Panc1 (cell line): ENCODE measurements around the gene SMYD2. TPM values are rescaled to one million over a fixed set of nuclear protein-coding genes. Genes with fewer than 3 reads are reported as not detected.

ENCODE experiments used
- ATAC-seq: fragments of 200-7000 bp; cut with Tn5 transposase; 2 replicates; pipeline ENCODE4 v1.9.1; 2020; ENCODE audit warnings: mild to moderate bottlenecking, moderate library complexity
- BruUV-seq: library from RNA; stranded (reverse); fragments of 400-500 nt; replicated peaks from 2 replicates; lab custom pipeline; 2021; lab: Mats Ljungman, UMichigan
- CTCF ChIA-PET: fragments of 300-600 bp; sonication (Branson Sonifier 250); formaldehyde crosslinking; loops from one replicate; lab custom pipeline; 2022; ENCODE audit warnings: antibody characterized with exemption; lab: Charles Lee
- POLR2A ChIA-PET: fragments of 300-600 bp; sonication (Branson Sonifier 250); formaldehyde crosslinking; loops from one replicate; lab custom pipeline; 2022; ENCODE audit warnings: antibody characterized with exemption; lab: Charles Lee
- DNase-seq: peaks from one replicate; pipeline ENCODE4 v3.0.0-alpha.2; 2010; ENCODE audit warnings: low read depth, low spot score
- H3K27ac ChIP-seq: 2 replicates; pipeline ENCODE4 v1.5.1; 2011; ENCODE audit warnings: mild to moderate bottlenecking, low read length, inconsistent platforms
- H3K27me3 ChIP-seq: fragments of 200-500 bp; sonication (Bioruptor generic); 2 replicates; pipeline ENCODE4 v1.6.0; 2014; ENCODE audit warnings: low read length, inconsistent platforms; ENCODE audit not compliant: control insufficient read depth, insufficient read depth
- H3K36me3 ChIP-seq: fragments of 200-500 bp; sonication (Bioruptor generic); 2 replicates; pipeline ENCODE4 v1.5.1; 2014; ENCODE audit warnings: inconsistent platforms, mild to moderate bottlenecking, low read length, moderate library complexity; ENCODE audit not compliant: control insufficient read depth, insufficient read depth
- H3K4me1 ChIP-seq: 2 replicates; pipeline ENCODE4 v1.5.1; 2011; ENCODE audit warnings: inconsistent platforms, mild to moderate bottlenecking, low read length, moderate library complexity; ENCODE audit not compliant: control insufficient read depth, insufficient read depth
- H3K4me3 ChIP-seq, 2 experiments: 2 replicates each; pipeline ENCODE4 v1.5.1; 2011 to 2012; ENCODE audit warnings: low read depth in 2 of 2, low read length in 2 of 2, mild to moderate bottlenecking in 2 of 2, inconsistent platforms in 1 of 2, moderate library complexity in 1 of 2
- H3K9me3 ChIP-seq: fragments of 200-500 bp; sonication (Bioruptor generic); 2 replicates; pipeline ENCODE4 v1.5.1; 2014; ENCODE audit warnings: low read depth, mild to moderate bottlenecking, inconsistent platforms, low read length, moderate library complexity; ENCODE audit not compliant: control insufficient read depth, insufficient read depth
- POLR2AphosphoS5 ChIP-seq: IDR thresholded peaks from 2 replicates; pipeline ENCODE4 v1.6.1; 2012; ENCODE audit warnings: mild to moderate bottlenecking, low read depth, low read length, moderate library complexity
- REST ChIP-seq, 2 experiments: IDR thresholded peaks; 2 replicates each; pipeline ENCODE4 v1.6.1; 2011 to 2012; ENCODE audit warnings: low read depth in 2 of 2, control low read depth in 1 of 2, low read length in 1 of 2, mild to moderate bottlenecking in 1 of 2, moderate library complexity in 1 of 2; ENCODE audit not compliant: insufficient read depth in 1 of 2
- SIN3A ChIP-seq: IDR thresholded peaks from 2 replicates; pipeline ENCODE4 v1.6.1; 2012; ENCODE audit warnings: low read depth, mild to moderate bottlenecking, low read length, moderate library complexity, borderline replicate concordance; ENCODE audit not compliant: insufficient read depth
- TCF7L2 ChIP-seq: IDR thresholded peaks from 2 replicates; pipeline ENCODE4 v1.6.1; 2011; ENCODE audit warnings: mild to moderate bottlenecking, low read depth, low read length, inconsistent platforms
- in situ Hi-C: cut with HindIII; loops from 2 replicates; pipeline ENCODE4 v1.10.0; 2016; ENCODE audit warnings: low sequenced_read_pairs, low pct_unique_long_range_greater_than_20kb
- intact Hi-C: fragments of 100-400 bp; cut with micrococcal nuclease; formaldehyde crosslinking; loops from one replicate; pipeline ENCODE4 v1.10.0; 2022; ENCODE audit not compliant: unreplicated experiment
- total RNA-seq: library from RNA; stranded (reverse); gene quantifications from one replicate; pipeline ENCODE4 v1.2.1, GENCODE V29; 2021; ENCODE audit not compliant: unreplicated experiment
- TF ChIP-seq, protein P1 (sequence below): fragments of 450-650 bp; IDR thresholded peaks from 2 replicates; pipeline ENCODE4 v1.5.1; 2017; ENCODE audit warnings: mild to moderate bottlenecking

The SMYD2 gene
- total RNA-seq, 1 experiment from 2014 or later, result 31.0 TPM

DNA sequence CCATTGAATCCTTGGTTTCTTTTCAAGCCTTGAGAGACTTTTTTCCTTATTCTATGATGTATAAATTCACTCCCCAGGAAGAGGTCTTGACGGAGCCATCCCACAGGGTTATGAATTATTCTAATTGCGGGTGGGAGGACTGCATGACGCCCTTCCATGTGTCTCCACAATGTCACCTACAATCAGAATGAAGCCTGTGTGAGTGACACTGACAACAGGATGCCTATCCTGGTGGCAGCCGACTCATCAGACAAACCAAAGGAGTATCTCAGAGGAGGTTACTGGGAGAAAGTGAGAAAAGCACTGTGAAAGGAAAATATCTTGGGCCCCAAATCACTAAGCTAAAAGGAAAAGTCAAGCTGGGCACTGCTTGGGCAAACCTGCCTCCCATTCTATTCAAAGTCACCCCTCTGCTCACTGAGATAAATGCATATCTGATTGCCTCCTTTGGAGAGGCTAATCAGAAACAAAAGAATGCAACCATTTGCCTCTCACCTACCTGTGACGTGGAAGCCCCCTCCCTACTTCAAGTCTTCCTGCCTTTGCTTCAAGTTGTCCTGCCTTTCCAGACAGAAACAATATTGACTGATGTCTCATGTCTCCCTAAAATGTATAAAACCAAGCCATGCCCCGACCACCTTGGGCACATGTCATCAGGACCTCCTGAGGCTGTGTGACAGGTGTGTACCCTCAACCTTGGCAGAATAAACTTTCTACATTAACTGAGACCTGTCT is 98.4 kb downstream of the SMYD2 start:
- peak overlapping the region; percentile 6; the same call in 1 of the 2 replicates for H3K27ac ChIP-seq
- POLR2A ChIA-PET, result no interaction called here
- BruUV-seq, result no TSS peak
- H3K4me1 ChIP-seq, result peaks cover 30% of the 10 kb centered on the region
- H3K4me3 ChIP-seq, result no peak overlapping the region
- DNase-seq (no peak), ATAC-seq (no peak)
- no peak for TF ChIP-seq REST (IDR thresholded peaks at IDR 0.05; ENCODE audit: insufficient read depth in 1 of 2, low read depth in 2 of 2, low read length in 1 of 2)
- no peak for TF ChIP-seq SIN3A
- no peak for TF ChIP-seq POLR2AphosphoS5
- no peak for TF ChIP-seq TCF7L2
- TF ChIP-seq, protein P1, sequence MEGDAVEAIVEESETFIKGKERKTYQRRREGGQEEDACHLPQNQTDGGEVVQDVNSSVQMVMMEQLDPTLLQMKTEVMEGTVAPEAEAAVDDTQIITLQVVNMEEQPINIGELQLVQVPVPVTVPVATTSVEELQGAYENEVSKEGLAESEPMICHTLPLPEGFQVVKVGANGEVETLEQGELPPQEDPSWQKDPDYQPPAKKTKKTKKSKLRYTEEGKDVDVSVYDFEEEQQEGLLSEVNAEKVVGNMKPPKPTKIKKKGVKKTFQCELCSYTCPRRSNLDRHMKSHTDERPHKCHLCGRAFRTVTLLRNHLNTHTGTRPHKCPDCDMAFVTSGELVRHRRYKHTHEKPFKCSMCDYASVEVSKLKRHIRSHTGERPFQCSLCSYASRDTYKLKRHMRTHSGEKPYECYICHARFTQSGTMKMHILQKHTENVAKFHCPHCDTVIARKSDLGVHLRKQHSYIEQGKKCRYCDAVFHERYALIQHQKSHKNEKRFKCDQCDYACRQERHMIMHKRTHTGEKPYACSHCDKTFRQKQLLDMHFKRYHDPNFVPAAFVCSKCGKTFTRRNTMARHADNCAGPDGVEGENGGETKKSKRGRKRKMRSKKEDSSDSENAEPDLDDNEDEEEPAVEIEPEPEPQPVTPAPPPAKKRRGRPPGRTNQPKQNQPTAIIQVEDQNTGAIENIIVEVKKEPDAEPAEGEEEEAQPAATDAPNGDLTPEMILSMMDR, result no peak
- intact Hi-C loops (no loop called here), in situ Hi-C loops (no loop called here)
- H3K9me3 ChIP-seq, result no peaks in the 10 kb centered on the region
- CTCF ChIA-PET, result no interaction called here
- peaks cover 56% of the 10 kb centered on the region for H3K36me3 ChIP-seq
- H3K27me3 ChIP-seq, result no peaks in the 10 kb centered on the region

- no peak for ATAC-seq
- CTCF ChIA-PET, result no interaction called here
Observed at GRCh38 chr1:214380396-214380795, 99.4 kb downstream of the SMYD2 start.

More at GRCh38 chr1:214380396-214380795, 99.4 kb downstream of the SMYD2 start:
- no peak for DNase-seq
- peaks cover 54% of the 10 kb centered on the region for H3K36me3 ChIP-seq
- H3K27me3 ChIP-seq, result no peaks in the 10 kb centered on the region
- TF ChIP-seq POLR2AphosphoS5 (no peak), REST (IDR thresholded peaks at IDR 0.05; ENCODE audit: insufficient read depth in 1 of 2, low read depth in 2 of 2, low read length in 1 of 2) (no peak), TCF7L2 (no peak), SIN3A (no peak)
- TF ChIP-seq, protein P1, result no peak
- intact Hi-C loops, result no loop called here
- no peaks in the 10 kb centered on the region for H3K9me3 ChIP-seq
- in situ Hi-C loops, result no loop called here
- H3K4me1 ChIP-seq, result peaks cover 26% of the 10 kb centered on the region
- peak overlapping the region; percentile 40; the same call in 1 of the 2 replicates for H3K27ac ChIP-seq
- POLR2A ChIA-PET, result no interaction called here
- BruUV-seq, result no TSS peak
- no peak overlapping the region for H3K4me3 ChIP-seq
